H1 (cell line): ENCODE measurements around the gene NLRP11. TPM values are rescaled to one million over a fixed set of nuclear protein-coding genes. Genes with fewer than 3 reads are reported as not detected.

Experiments
- CTCF ChIA-PET: fragments of 300-600 bp; sonication (Branson Sonifier 250); formaldehyde crosslinking; loops from one replicate; lab custom pipeline; 2021; ENCODE audit not compliant: partially characterized antibody; lab: Charles Lee
- POLR2A ChIA-PET: fragments of 300-600 bp; sonication (Branson Sonifier 250); formaldehyde crosslinking; loops from one replicate; lab custom pipeline; 2021; ENCODE audit warnings: inconsistent platforms; ENCODE audit not compliant: partially characterized antibody; lab: Charles Lee
- DNase-seq, 2 experiments: peaks; one replicate each; pipeline versions ENCODE4 v3.0.0 to v3.0.0-alpha.2; 2010 to 2022; ENCODE audit warnings: low spot score in 2 of 2, low read depth in 1 of 2, mixed read lengths in 1 of 2
- FAIRE-seq: peaks from 2 replicates; lab custom pipeline; 2011; peaks lifted over from hg19 to GRCh38; lab: Jason Lieb, UNC
- H2AFZ ChIP-seq: 2 replicates; pipeline ENCODE4 v1.8.1; 2012; ENCODE audit warnings: low read length, inconsistent platforms
- H2AK5ac ChIP-seq: 2 replicates; pipeline ENCODE4 v1.6.1; 2013; ENCODE audit warnings: low read depth, low read length
- H2BK120ac ChIP-seq: replicated peaks from 2 replicates; pipeline ENCODE3; 2013; ENCODE audit warnings: low read depth, low read length, inconsistent platforms
- H2BK12ac ChIP-seq: 2 replicates; pipeline ENCODE4 v1.6.1; 2013; ENCODE audit warnings: low read depth, low read length
- H2BK15ac ChIP-seq: 2 replicates; pipeline ENCODE4 v1.6.1; 2013; ENCODE audit warnings: low read length
- H2BK20ac ChIP-seq: 2 replicates; pipeline ENCODE4 v1.6.1; 2013; ENCODE audit warnings: low read length
- H2BK5ac ChIP-seq: 2 replicates; pipeline ENCODE4 v1.6.1; 2013; ENCODE audit warnings: low read depth, low read length
- H3K14ac ChIP-seq: 2 replicates; pipeline ENCODE4 v1.6.1; 2013; ENCODE audit warnings: inconsistent platforms; ENCODE audit not compliant: insufficient read length
- H3K18ac ChIP-seq: 2 replicates; pipeline ENCODE4 v1.6.1; 2013; ENCODE audit warnings: low read length; ENCODE audit errors: extremely low read depth
- H3K23ac ChIP-seq: 2 replicates; pipeline ENCODE4 v1.6.1; 2013; ENCODE audit warnings: inconsistent platforms; ENCODE audit not compliant: insufficient read length
- H3K23me2 ChIP-seq: 2 replicates; pipeline ENCODE4 v1.6.1; 2013; ENCODE audit warnings: low read depth, low read length
- H3K27ac ChIP-seq: 2 replicates; pipeline ENCODE4 v1.6.1; 2011; ENCODE audit warnings: low read depth, low read length, inconsistent platforms
- H3K27me3 ChIP-seq, 4 experiments: replicated peaks in 1 of 4; 1 replicate in 1 of 4; 2 replicates in 3 of 4; pipeline versions ENCODE4 v1.6.1 to v1.8.1; 2011 to 2013; ENCODE audit warnings: low read length in 3 of 4, mild to moderate bottlenecking in 3 of 4, inconsistent platforms in 2 of 4, mixed read lengths in 2 of 4, moderate library complexity in 1 of 4; ENCODE audit not compliant: control insufficient read depth in 3 of 4, insufficient read depth in 3 of 4; ENCODE audit errors: extremely low read depth in 1 of 4
- H3K36me3 ChIP-seq, 4 experiments: 2 replicates each; pipeline versions ENCODE4 v1.6.1 to v1.8.1; 2011 to 2013; ENCODE audit warnings: mild to moderate bottlenecking in 4 of 4, low read length in 3 of 4, moderate library complexity in 2 of 4, control low read depth in 1 of 4, inconsistent platforms in 1 of 4; ENCODE audit not compliant: insufficient read depth in 4 of 4, control insufficient read depth in 2 of 4
- H3K4ac ChIP-seq: replicated peaks from 2 replicates; pipeline ENCODE3; 2013; ENCODE audit warnings: low read length, low read depth, mixed read lengths, inconsistent platforms; ENCODE audit not compliant: insufficient read length
- H3K4me1 ChIP-seq, 4 experiments: replicated peaks in 1 of 4; 1 replicate in 1 of 4; 2 replicates in 3 of 4; pipeline versions ENCODE4 v1.6.1 to v1.8.1; 2011 to 2013; ENCODE audit warnings: low read length in 3 of 4, inconsistent platforms in 2 of 4, mixed read lengths in 1 of 4; ENCODE audit not compliant: insufficient read depth in 4 of 4, control insufficient read depth in 3 of 4
- H3K4me2 ChIP-seq, 2 experiments: 2 replicates each; pipeline versions ENCODE4 v1.6.1 to v1.8.1; 2011 to 2013; ENCODE audit warnings: low read depth in 2 of 2, low read length in 2 of 2, control low read depth in 1 of 2, inconsistent platforms in 1 of 2, mild to moderate bottlenecking in 1 of 2; ENCODE audit not compliant: insufficient read depth in 1 of 2
- H3K4me3 ChIP-seq, 4 experiments: fragments of 200-600, 300-600 bp in 1 of 4; sonication (generic), shearing (Covaris generic), sonication (Bioruptor Twin) in 1 of 4; 2 replicates each; pipeline versions ENCODE4 v1.5.1 to v1.8.1; 2011 to 2016; ENCODE audit warnings: low read length in 4 of 4, low read depth in 3 of 4, control low read depth in 2 of 4, inconsistent platforms in 2 of 4, mild to moderate bottlenecking in 2 of 4, mixed read lengths in 1 of 4, moderate library complexity in 1 of 4; ENCODE audit not compliant: insufficient read depth in 2 of 4; ENCODE audit errors: extremely low read depth in 1 of 4
- H3K56ac ChIP-seq: replicated peaks from 2 replicates; pipeline ENCODE3; 2013; ENCODE audit warnings: low read depth, mild to moderate bottlenecking, mixed read lengths, low read length, inconsistent platforms; ENCODE audit not compliant: insufficient read length
- H3K79me1 ChIP-seq: 2 replicates; pipeline ENCODE4 v1.6.1; 2013; ENCODE audit warnings: low read depth, low read length, control low read depth
- H3K79me2 ChIP-seq, 2 experiments: 2 replicates each; pipeline versions ENCODE4 v1.6.1 to v1.8.1; 2012 to 2013; ENCODE audit warnings: low read length in 2 of 2, mild to moderate bottlenecking in 2 of 2, inconsistent platforms in 1 of 2; ENCODE audit not compliant: insufficient read depth in 2 of 2, control insufficient read depth in 1 of 2
- H3K9ac ChIP-seq, 4 experiments: replicated peaks in 1 of 4; 1 replicate in 1 of 4; 2 replicates in 3 of 4; pipeline versions ENCODE4 v1.6.1 to v1.8.1; 2011 to 2013; ENCODE audit warnings: low read depth in 3 of 4, low read length in 3 of 4, control low read depth in 2 of 4, mild to moderate bottlenecking in 2 of 4, moderate library complexity in 2 of 4, inconsistent platforms in 1 of 4; ENCODE audit errors: extremely low read depth in 1 of 4
- H3K9me3 ChIP-seq, 2 experiments: 2 replicates each; pipeline versions ENCODE4 v1.6.1 to v1.8.1; 2012 to 2013; ENCODE audit warnings: mild to moderate bottlenecking in 2 of 2, moderate library complexity in 2 of 2, control low read depth in 1 of 2, inconsistent platforms in 1 of 2, low read depth in 1 of 2, low read length in 1 of 2, mixed read lengths in 1 of 2; ENCODE audit not compliant: insufficient read depth in 2 of 2
- H4K20me1 ChIP-seq, 2 experiments: replicated peaks in 1 of 2; 2 replicates each; pipeline versions ENCODE3 to v1.8.1; 2011 to 2013; ENCODE audit warnings: inconsistent platforms in 2 of 2, low read length in 2 of 2, mild to moderate bottlenecking in 1 of 2; ENCODE audit not compliant: insufficient read depth in 2 of 2, control insufficient read depth in 1 of 2
- H4K5ac ChIP-seq: 2 replicates; pipeline ENCODE4 v1.6.1; 2013; ENCODE audit warnings: low read length, low read depth, mixed read lengths, inconsistent platforms; ENCODE audit not compliant: insufficient read length
- H4K8ac ChIP-seq: 2 replicates; pipeline ENCODE4 v1.8.0; 2013; ENCODE audit warnings: mild to moderate bottlenecking, moderate library complexity, low read length, inconsistent platforms; ENCODE audit not compliant: insufficient read depth; ENCODE audit errors: extremely low read depth
- H4K91ac ChIP-seq: replicated peaks from 2 replicates; pipeline ENCODE3; 2013; ENCODE audit warnings: low read length, mixed read lengths, inconsistent platforms; ENCODE audit not compliant: insufficient read length
- BRCA1 ChIP-seq: IDR thresholded peaks from 2 replicates; pipeline ENCODE4 v1.6.1; 2012; ENCODE audit warnings: low read depth, low read length, improper control_type of control experiment
- RNF2 ChIP-seq: fragments of 200-900, 300-1000 bp; sonication (generic); IDR thresholded peaks from 2 replicates; pipeline ENCODE4 v1.7.1; 2016; ENCODE audit warnings: borderline replicate concordance, low read depth, mild to moderate bottlenecking, antibody characterized with exemption, low read length; ENCODE audit not compliant: poor library complexity, severe bottlenecking; ENCODE audit errors: missing control alignments
- YY1 ChIP-seq: IDR thresholded peaks from 2 replicates; pipeline ENCODE4 v1.6.1; 2011; ENCODE audit warnings: low read depth, mild to moderate bottlenecking, low read length
- WGBS, 2 experiments: shearing (Covaris generic) in 1 of 2; methylation state at CpG; one replicate each; pipeline versions ENCODE4 v1.1.6 to v1.1.7; 2013 to 2015; ENCODE audit warnings: low lambda C conversion rate in 2 of 2, mixed read lengths in 2 of 2, inconsistent platforms in 1 of 2, low coverage in 1 of 2, missing lambda C conversion rate in 1 of 2; ENCODE audit not compliant: insufficient replicate concordance in 2 of 2, insufficient coverage in 1 of 2, insufficient read length in 1 of 2; ENCODE audit errors: extremely low coverage in 1 of 2, missing lambda C conversion rate in 1 of 2; 5-methylcytosine and 5-hydroxymethylcytosine counted together
- polyA plus RNA-seq, 7 experiments: library from polyadenylated mRNA; depleted of rRNA in 3 of 7; stranded (reverse) in 5 of 7; unstranded in 2 of 7; fragments of >200 nt in 5 of 7; fragments of 200-250 nt in 2 of 7; gene quantifications; 1 replicate in 5 of 7; 2 replicates in 1 of 7; 4 replicates in 1 of 7; pipeline versions ENCODE4 v1.2.1 to v1.2.3, GENCODE V29; 2011 to 2013; ENCODE audit warnings: missing spikeins in 2 of 7, mixed read lengths in 2 of 7
- total RNA-seq: library from RNA; stranded (reverse); fragmentation: NEBNext Ultra II Directional; extraction: Animal tissue kit (Norgen Biotek cat#: 25700); gene quantifications from 2 replicates; pipeline ENCODE4 v1.2.1, GENCODE V29; 2021

The NLRP11 gene
- total and polyA plus RNA-seq, 2 of the 8 experiments (the other 6 are each of a cell fraction or from before 2014, with no cell fraction given), result not detected

GRCh38 chr19:55750715-55751114 lies 81.1 kb downstream of the NLRP11 start:
- 71% methylated on average over 6 of the region's 6 CpGs; no CpG with 5 or more reads in 1 of the 2 experiments for WGBS, 2 experiments
- H4K5ac ChIP-seq, result no peak overlapping the region
- FAIRE-seq (no peak), DNase-seq (no peak)
- no peak overlapping the region for H3K56ac ChIP-seq
- peaks cover 3% of the 10 kb centered on the region; the same call in 1 of the 2 replicates for H3K23me2 ChIP-seq
- no peak overlapping the region for H3K14ac ChIP-seq
- H3K4me1 ChIP-seq, result no peaks in the 10 kb centered on the region
- H3K9me3 ChIP-seq, result peaks cover 56 to 74% of the 10 kb centered on the region in 2 experiments
- H2BK5ac ChIP-seq, result no peak overlapping the region
- POLR2A ChIA-PET, result interaction anchor here (0.5 kb wide), 1 partner anchor 260 kb away, joined by 3 read pairs; no protein-coding TSS in a partner anchor
- no peak overlapping the region for H2AFZ ChIP-seq
- CTCF ChIA-PET, result no interaction called here
- H4K8ac ChIP-seq, result no peak overlapping the region
- H3K4ac ChIP-seq, result no peak overlapping the region
- H4K91ac ChIP-seq, result no peak overlapping the region
- no peak overlapping the region for H3K9ac ChIP-seq
- H2AK5ac ChIP-seq, result no peak overlapping the region
- H2BK120ac ChIP-seq, result no peak overlapping the region
- H3K79me1 ChIP-seq, result no peaks in the 10 kb centered on the region
- no peaks in the 10 kb centered on the region for H3K27me3 ChIP-seq
- no peak overlapping the region for H3K4me3 ChIP-seq
- H3K27ac ChIP-seq, result no peak overlapping the region
- H2BK20ac ChIP-seq, result no peak overlapping the region
- H3K4me2 ChIP-seq, result no peak overlapping the region
- H3K18ac ChIP-seq, result no peak overlapping the region
- no peaks in the 10 kb centered on the region for H3K79me2 ChIP-seq
- H3K36me3 ChIP-seq, result no peaks in the 10 kb centered on the region
- no peak overlapping the region for H2BK15ac ChIP-seq
- H3K23ac ChIP-seq, result no peak overlapping the region
- H4K20me1 ChIP-seq, result peaks cover 0 to 2% of the 10 kb centered on the region in 2 experiments
- H2BK12ac ChIP-seq, result no peak overlapping the region
- TF ChIP-seq RNF2 (no peak), YY1 (no peak), BRCA1 (no peak)
